ENCODE results near the gene INPPL1.

INPPL1 gene

DNA sequence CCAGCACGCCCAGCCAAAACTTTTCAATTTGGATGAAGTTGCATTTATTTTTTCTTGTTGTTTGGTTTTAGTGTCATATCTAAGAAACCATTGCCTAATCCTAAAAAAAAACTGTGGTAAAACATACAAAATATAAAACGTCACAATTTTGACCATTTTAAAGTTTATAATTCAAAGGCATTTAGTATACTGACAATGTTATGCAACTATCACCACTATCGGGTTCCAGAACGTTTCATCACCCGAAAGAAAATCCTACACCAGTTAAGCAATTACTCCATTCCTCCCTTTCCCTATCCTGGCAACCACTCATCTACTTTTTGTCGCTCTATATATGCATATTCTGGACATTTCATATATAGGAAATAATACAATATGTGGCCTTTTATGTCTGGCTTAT lies 49.9 kb downstream of the INPPL1 start:
- no peak for DNase-seq (ENCODE audit: low read depth in 2 of 2, low spot score in 1 of 2)

DNA sequence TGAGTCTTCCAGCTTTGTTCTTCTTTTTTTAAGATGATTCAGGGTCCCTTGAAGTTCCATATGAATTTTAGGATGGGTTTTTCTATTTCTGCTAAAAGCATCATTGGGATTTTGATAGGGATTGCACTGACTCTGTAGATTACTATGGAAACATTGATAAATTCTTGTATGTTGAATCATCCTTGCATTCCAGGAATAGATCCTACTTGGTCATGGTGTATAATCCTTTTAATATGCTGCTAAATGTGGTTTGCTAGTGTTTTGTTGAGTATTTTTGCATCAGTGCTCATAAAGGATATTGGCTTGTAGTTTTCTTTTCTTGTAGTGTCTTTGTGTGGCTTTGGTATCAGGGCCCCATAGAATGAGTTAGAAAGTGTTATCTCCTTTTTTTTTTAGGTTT lies 54.3 kb downstream of the INPPL1 start:
- DNase-seq (ENCODE audit: low read depth in 2 of 2, low spot score in 1 of 2), result no peak

DNA sequence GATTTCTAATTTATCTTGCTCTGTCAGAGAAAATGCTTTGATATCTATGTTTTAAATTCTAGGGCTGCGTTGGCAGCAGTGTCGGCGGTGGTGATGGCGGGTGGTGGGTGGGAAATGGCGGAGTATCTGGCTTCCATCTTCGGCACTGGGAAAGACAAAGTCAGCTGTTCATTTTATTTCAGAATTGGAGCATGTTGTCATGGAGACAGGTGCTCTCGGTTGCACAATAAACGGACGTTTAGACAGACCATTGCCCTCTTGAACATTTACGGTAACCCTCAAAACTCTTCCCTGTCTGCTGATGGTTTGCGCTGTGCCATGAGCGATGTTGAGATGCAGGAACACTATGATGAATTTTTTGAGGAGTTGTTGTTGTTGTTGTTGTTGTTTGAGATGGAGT lies 55.5 kb downstream of the INPPL1 start:
- DNase-seq (ENCODE audit: low read depth in 2 of 2, low spot score in 1 of 2), result no peak

DNA sequence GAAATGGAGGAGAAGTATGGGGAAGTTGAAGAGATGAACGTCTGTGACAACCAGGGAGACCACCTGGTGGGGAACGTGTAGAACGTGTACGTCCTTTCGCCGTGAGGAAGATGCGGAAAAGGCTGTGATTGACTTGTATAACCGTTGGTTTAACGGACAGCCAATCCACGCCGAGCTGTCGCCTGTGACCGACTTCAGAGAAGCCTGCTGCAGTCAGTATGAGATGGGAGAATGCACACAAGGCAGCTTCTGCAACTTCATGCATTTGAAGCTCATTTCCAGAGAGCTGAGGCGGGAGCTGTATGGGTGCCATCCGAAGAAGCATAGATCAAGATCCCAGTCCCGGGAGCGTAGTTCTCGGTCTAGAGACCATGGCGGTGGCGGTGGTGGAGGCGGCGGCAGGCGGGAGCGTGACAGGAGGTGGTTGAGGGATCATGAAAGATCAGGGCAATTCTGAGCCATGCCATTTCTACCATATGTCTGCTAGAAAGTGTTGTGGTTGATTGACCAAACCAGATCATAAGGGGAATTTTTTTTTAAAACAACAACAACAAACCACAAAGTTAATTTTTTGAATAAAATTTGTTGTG lies 56.3 kb downstream of the INPPL1 start:
- DNase-seq (ENCODE audit: low read depth in 2 of 2, low spot score in 1 of 2), result no peak

DNA sequence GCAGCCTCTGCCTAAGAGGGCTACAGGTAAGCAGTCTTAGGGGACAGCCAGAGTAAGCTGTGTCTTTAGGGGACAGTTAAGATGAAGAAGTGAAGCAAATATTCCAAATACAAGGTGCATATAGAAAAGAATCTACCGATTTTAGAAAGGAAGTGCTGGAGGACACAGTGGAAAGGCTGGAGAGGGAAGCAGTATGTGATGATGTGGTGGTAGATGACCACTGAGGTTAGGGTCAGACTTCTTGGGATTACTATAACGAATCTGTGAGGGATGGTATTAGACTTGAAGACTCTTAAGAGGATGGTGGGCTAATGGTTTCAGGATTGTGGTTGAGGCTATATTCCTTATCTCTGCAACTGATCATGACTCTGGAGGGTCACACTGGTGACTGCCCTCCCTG lies 59.4 kb downstream of the INPPL1 start:
- DNase-seq (ENCODE audit: low read depth in 2 of 2, low spot score in 1 of 2), result no peak

DNA sequence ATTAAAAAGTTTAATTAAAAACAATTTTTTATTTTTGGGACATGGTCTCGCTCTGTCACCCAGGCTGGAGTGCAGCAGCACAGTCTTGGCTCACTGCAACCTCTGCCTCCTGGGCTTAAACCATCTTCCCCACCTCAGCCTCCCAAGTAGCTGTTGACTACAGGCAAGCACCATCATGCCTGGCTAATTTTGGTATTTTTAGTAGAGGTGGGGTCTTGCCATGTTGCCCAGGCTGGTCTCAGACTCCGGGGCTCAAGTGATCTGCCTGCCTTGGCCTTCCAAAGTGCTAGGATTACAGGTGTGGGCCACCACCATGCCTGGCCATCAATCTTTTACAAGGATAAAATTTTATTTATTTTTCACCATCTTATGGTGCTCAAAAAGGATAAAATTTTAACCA lies 62.7 kb downstream of the INPPL1 start:
- DNase-seq (ENCODE audit: low read depth in 2 of 2, low spot score in 1 of 2), result no peak

All from stimulated activated CD8-positive, alpha-beta memory T cell treated with anti-CD3 and anti-CD28 coated beads, Interleukin-4, amount 100 ng/mL, for 4 hours (primary cell).